ENCODE measurements around the gene FBXO28.

The FBXO28 gene

GRCh38 chr1:224095867-224096266, 18.0 kb upstream of the FBXO28 start:
- DNase-seq (ENCODE audit: low read depth) = no peak

GRCh38 chr1:224096773-224097172, 17.1 kb upstream of the FBXO28 start:
- no peak for DNase-seq (ENCODE audit: low read depth)

GRCh38 chr1:224098007-224098406, 15.9 kb upstream of the FBXO28 start:
- no peak for DNase-seq (ENCODE audit: low read depth)

- no peak for DNase-seq (ENCODE audit: low read depth)
These were observed 7.2 kb upstream of the FBXO28 start for GRCh38 chr1:224106568-224107281.

- DNase-seq (ENCODE audit: low read depth) = no peak
These were observed 6.7 kb upstream of the FBXO28 start for GRCh38 chr1:224107282-224107625.

GRCh38 chr1:224108991-224109390, 4.9 kb upstream of the FBXO28 start:
- no peak for DNase-seq (ENCODE audit: low read depth)

- DNase-seq (ENCODE audit: low read depth) = no peak
These were observed 3.9 kb upstream of the FBXO28 start for GRCh38 chr1:224109981-224110380.

- no peak for DNase-seq (ENCODE audit: low read depth)
These were observed 906 bp upstream of the FBXO28 start for GRCh38 chr1:224113005-224113404.

GRCh38 chr1:224113545-224113917, 380 bp upstream of the FBXO28 start:
- DNase-seq (ENCODE audit: low read depth) = no peak

- DNase-seq (ENCODE audit: low read depth) = no peak
These were observed 870 bp downstream of the FBXO28 start for GRCh38 chr1:224114787-224115175.

- no peak for DNase-seq (ENCODE audit: low read depth)
These were observed 2.2 kb downstream of the FBXO28 start for GRCh38 chr1:224116131-224116530.

- no peak for DNase-seq (ENCODE audit: low read depth)
These were observed 4.8 kb downstream of the FBXO28 start for GRCh38 chr1:224118688-224119087.

GRCh38 chr1:224123136-224123535, 9.2 kb downstream of the FBXO28 start:
- DNase-seq (ENCODE audit: low read depth) = no peak

GRCh38 chr1:224124220-224124619, 10.3 kb downstream of the FBXO28 start:
- no peak for DNase-seq (ENCODE audit: low read depth)

- peak; percentile 70 for DNase-seq (ENCODE audit: low read depth)
These were observed 14.3 kb downstream of the FBXO28 start for GRCh38 chr1:224127925-224128819.

GRCh38 chr1:224131253-224131652, 17.3 kb downstream of the FBXO28 start:
- DNase-seq (ENCODE audit: low read depth) = no peak

GRCh38 chr1:224132901-224133300, 19.0 kb downstream of the FBXO28 start:
- no peak for DNase-seq (ENCODE audit: low read depth)

- DNase-seq (ENCODE audit: low read depth) = no peak
These were observed 19.9 kb downstream of the FBXO28 start for GRCh38 chr1:224133741-224134299.

GRCh38 chr1:224137518-224137917, 23.6 kb downstream of the FBXO28 start:
- no peak for DNase-seq (ENCODE audit: low read depth)

GRCh38 chr1:224138198-224138597, 24.3 kb downstream of the FBXO28 start:
- DNase-seq (ENCODE audit: low read depth) = no peak

GRCh38 chr1:224141693-224142092, 27.8 kb downstream of the FBXO28 start:
- no peak for DNase-seq (ENCODE audit: low read depth)

GRCh38 chr1:224149709-224150108, 35.8 kb downstream of the FBXO28 start:
- DNase-seq (ENCODE audit: low read depth) = no peak

GRCh38 chr1:224151117-224151516, 37.2 kb downstream of the FBXO28 start:
- DNase-seq (ENCODE audit: low read depth) = no peak
